HG03457 (cell line): ENCODE data around the gene SIL1.
"Not testable (repeated sequence)": the region's sequence is repeated elsewhere in the genome, so short reads cannot be mapped to it uniquely, and the experiment has no call there.

Source experiments
- ATAC-seq: cut with Tn5 transposase; IDR thresholded peaks from one replicate; pipeline ENCODE4 v1.9.1; 2021; ENCODE audit warnings: moderate number of reproducible peaks; ENCODE audit not compliant: unreplicated experiment

SIL1 gene

GRCh38 chr5:139076111-139076510, 122.1 kb downstream of the SIL1 start:
- no peak for ATAC-seq

- no peak for ATAC-seq
Observed at GRCh38 chr5:139075066-139076050, 122.8 kb downstream of the SIL1 start.

DNA sequence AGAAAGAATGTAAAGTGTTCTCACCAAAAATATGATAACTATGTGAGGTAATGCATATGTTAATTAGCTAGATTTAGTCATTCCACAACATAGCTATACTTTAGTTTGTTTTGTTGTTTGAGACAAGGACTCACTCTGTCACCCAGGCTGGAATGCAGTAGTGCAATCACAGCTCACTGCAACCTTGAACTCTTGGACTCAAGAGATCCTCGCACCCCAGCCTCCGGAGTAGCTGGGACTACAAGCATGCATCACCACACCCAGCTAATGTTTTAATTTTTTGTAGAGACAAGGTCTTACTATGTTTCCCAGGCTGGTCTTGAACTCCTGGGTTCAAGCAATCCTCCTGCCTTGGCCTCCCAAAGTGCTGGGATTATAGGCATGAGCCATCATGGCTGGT, 124.2 kb downstream of the SIL1 start:
- ATAC-seq: not testable (repeated sequence)

DNA sequence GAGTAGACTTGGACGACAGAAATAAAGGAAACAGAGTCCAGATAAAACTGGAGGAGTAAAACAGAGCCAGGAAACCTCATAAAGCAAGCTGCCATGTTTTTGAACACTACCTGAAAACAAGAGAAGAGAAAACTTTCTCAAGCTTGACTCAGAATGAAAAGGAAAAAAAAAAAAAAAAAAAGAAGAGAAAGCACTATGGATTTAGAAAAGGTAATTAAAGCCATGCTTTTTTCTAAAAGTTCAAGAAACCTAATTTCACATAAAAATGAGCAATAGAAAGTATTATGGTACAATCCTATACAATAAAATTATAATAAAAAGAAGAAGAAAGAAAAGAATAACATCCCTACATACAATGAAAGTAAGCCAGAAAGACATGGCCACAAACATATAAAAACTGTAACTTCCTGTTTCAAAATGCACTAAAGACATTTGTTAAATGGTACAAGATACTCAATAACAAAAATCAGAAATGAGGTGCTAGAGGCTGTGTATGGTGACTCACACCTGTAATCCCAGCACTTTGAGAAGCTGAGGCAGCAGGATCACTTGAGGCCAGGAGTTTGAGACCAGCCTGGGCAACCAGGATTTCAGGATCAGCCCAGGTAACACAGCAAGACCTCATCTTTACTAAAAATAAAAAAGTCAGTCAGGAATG, 129.5 kb downstream of the SIL1 start:
- ATAC-seq: no peak

GRCh38 chr5:139068060-139068459, 130.1 kb downstream of the SIL1 start:
- ATAC-seq: no peak

GRCh38 chr5:139065306-139065705, 132.9 kb downstream of the SIL1 start:
- no peak for ATAC-seq

GRCh38 chr5:139064613-139065012, 133.6 kb downstream of the SIL1 start:
- no peak for ATAC-seq

- ATAC-seq: no peak
Observed at GRCh38 chr5:139063664-139064054, 134.5 kb downstream of the SIL1 start.

GRCh38 chr5:139062910-139063663, 135.1 kb downstream of the SIL1 start:
- no peak for ATAC-seq

DNA sequence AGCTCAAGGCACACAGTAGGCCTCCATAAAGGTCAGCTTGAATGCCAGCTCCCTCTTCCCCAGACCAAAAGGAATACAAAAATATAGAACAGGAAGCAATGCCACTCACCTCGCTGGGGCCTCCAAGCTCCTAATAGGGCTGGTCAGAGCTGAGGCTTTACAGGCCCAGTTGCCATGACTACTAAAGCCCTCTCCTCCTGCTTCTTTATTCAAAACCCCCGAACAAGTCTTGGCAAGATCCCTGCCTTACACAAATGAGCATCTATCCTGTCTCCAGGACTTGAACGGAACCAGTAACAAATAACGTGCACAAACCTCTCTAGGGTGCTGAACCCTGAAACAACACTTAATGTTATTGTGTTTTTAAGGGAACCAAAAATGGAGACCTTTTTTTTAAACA, 136.3 kb downstream of the SIL1 start:
- ATAC-seq: no peak

DNA sequence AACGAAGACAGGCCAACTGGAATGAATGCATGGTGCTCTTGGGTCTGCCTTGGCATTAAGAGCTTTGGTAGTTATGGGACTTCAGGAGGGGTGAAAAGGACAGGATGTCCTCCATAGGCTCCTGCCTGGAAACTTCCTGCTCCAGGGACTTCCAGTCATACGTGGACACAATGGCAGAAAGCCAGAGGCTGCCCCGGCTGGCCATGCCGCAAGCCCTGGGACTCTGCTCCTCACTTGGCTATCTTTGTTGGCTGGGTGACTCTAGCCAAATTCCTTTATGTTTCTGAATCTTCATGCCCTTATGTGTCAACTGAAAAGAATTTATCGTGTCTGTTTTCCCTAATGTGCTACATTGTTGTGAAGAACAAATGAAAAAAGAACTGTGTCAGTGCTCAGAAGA, 136.9 kb downstream of the SIL1 start:
- no peak for ATAC-seq

DNA sequence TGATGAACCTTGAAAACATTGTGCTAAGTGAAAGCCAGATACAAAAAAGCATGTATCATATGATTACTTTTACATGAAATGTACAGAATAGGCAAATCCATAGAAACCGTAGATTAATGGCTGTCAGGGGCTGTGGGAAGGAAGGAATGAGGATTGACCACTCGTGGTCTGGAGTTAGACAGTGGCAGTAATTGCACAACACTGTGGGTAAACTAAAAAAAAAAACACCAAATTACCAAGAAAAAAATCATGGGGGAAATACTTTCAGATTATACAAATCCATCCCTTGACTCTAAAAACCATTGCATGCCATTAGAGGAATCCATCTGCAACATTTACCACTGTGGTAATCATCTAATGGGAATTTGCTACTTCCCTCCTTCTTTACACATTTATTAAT, 140.0 kb downstream of the SIL1 start:
- ATAC-seq: no peak

DNA sequence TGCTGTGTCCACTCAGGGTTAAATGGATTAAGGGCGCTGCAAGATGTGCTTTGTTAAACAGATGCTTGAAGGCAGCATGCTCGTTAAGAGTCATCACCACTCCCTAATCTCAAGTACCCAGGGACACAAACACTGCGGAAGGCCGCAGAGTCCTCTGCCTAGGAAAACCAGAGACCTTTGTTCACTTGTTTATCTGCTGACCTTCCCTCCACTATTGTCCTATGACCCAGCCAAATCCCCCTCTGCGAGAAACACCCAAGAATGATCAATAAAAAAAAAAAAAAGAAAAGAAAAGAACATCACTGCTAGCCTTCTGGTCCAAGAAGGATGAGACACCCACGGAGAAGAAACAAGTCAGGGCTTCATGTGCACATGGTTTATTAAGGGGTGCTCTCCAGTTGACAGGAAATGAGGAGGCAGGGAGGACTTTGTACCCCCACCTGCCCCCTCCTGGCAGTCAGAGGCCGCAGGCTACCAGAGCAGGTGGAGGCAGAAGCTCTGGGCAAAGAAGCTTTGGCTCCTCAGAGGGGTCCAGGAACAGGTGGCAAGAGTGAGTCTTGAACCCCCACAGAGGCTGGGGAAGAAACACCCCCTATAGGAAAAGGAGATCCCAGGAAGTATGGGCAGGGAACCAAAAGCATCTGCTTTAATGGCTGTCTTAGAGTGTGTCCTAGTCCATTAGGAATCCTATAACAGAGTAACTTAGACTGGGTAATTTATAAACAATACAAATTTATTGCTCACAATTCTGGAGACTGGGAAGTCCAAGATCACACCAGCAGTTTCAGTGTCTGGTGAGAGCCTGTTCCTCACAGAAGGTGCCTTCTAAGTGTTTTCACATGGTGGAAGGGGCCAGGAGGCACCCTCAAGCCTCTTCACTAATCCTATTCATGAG, 140.9 kb downstream of the SIL1 start:
- not testable (repeated sequence) for ATAC-seq

GRCh38 chr5:139052975-139053374, 145.2 kb downstream of the SIL1 start:
- no peak for ATAC-seq

DNA sequence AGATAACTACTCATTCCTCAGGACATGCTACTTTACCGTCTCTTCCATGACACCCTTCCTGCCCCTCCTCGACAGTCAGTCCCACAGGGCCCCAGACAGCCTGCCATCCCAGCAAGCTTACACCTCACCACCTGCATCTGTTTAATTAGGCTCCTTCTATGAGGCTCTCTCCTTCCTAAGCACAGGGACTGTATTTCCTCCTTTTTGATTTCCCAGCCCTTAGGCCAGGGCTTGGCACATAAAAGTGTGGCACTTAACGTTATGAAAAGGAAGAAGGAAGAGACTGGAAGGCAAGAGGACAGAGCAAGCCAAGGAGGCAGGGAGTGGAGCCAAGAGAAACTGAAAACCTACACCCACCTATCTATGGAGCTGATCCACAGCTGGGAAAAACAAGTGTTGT, 146.8 kb downstream of the SIL1 start:
- no peak for ATAC-seq

DNA sequence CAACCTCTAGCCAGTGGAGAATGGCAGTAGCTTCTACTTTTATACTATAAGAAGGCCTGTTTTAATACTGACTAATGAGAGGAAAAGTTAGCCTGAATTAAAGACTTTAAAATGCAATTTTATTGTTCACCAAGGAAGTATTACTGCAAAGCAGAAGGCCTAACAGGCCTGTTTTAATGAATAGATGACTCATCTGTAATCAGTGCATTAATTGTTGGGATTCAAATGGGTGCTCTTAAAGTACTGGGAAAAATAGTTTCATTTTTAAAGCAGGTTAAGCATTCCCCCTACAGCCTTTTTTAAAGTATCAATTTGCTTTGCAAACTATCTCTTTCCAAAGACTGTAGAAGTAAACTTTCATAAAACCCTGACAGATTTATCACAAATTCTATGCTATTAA, 147.7 kb downstream of the SIL1 start:
- ATAC-seq: no peak

- no peak for ATAC-seq
Observed at GRCh38 chr5:139049780-139050179, 148.4 kb downstream of the SIL1 start.

- no peak for ATAC-seq
Observed at GRCh38 chr5:139046551-139046950, 151.6 kb downstream of the SIL1 start.

DNA sequence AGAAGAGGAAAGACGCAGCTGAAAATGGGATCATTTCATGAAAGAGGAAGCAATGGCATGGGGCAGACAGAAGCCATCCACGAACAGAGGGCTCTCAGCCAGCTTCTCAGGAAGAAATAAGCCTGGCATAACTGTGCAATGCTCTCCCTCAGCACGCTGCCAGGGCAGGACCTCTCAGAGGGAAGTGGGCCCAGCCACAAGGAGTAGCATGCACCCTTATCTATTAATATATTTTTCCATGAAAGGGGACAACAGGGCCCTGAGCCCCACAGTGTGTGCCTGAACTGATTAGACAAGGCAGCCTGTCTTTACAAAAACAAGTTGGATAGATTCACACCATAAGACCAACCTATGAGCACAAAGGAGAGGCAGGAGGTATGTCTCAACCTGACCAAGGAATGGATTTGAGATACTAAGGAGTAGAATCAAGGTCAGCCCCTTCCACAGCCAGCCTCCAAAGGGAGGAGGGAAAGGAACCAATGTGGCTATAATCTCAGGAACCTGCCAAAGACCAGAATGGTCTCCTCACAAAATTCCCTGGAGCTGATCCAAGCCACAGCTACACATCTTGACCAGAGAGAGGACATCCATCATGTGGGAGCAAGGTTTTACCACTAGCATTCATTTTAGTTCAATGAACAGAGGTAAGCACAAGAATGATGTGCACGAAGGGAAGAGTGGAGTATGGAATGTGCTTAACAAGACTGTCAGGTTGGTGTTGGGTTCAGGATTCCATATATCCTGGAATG, 154.8 kb downstream of the SIL1 start:
- ATAC-seq: no peak

DNA sequence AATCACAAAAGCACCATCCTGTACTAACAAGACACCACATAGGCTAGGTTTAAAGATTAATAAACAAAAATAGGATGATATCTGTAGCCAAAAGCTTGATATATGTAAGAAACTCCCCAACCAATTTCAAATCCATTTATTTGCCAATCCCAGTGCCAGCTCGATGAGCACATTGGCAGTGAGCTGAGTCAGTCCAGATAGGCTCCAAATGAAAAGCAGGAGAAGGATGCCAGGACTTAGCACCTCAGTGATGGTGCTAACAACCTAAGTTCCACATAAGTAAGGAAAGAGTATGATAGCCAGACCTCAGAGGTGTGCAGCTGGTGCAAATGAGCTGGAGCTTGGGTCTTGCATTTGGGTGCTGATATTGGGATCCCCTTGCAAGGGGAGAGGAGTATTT, 158.1 kb downstream of the SIL1 start:
- no peak for ATAC-seq
